ENCODE data around the gene CSNK1D.
"Not testable (repeated sequence)": the region's sequence is repeated elsewhere in the genome, so short reads cannot be mapped to it uniquely, and the experiment has no call there.

The CSNK1D gene

DNA sequence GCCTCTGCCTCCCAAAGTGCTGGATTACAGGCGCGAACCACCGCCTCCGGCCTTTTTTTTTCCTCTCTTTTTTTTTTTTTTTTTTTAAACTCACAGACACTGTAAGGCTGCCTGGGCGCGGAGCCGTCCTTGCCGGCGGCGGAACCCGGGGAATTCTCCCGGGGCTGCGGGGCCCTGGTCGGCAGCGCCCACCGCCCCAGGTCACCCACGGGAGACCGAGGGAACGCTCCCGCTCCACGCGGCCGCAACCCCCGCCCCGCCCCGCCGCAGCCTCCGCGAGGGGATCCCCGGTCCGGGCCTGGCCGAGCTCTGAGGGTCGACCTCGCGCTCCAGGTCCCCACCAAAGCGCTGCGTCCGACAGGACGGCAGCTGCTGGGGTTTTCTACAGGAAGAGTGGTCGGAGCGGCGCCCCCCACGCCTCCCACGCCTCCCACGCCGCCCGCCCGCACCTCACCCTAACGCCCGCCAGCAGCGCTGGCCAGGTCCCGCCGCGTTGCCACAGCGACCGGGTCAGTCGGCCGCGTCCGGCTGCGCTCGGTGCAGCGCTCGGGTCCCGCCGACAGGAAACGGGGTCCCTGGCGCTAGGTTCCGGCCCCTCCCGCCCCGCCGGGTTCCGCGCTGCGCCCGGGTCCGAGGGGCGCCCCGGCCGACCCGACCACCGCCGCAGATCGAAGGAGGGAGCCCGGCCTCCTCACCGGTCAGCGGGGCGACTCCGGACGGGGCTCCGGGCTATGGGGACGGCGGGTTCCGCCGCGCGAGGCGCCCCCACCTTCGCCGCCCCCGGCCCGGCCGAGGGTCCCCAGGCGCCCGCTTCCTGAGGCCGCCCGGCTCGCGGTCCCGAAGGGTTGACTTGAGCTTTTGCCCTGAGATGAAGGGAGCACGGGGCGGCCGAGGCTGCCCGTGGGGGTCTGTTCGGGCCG is 60.9 kb downstream of the CSNK1D start, which contains the start of gene CCDC57:
Gene CCDC57, minus strand, starts transcription at position 512 of the 920 bp plus-strand sequence. CDS start 10,898 bp downstream, outside the sequence.
- no peak for DNase-seq

DNA sequence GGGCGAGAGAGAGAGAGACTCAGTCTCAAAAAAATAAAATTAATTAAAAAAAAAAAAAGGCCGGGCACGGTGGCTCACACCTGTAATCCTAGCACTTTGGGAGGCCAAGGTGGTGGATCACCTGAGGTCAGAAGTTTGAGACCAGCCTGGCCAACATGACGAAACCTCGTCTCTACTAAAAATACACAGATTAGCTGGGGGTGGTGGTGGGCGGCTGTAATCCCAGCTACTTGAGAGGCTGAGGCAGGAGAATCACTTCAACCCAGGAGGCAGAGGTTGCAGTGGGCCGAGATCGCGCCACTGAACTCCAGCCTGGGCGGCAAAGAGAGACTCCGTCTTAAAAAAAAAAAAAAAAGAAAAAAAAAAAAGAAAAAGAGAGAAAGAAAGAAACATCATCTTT is 62.8 kb downstream of the CSNK1D start:
- DNase-seq: not testable (repeated sequence)

DNA sequence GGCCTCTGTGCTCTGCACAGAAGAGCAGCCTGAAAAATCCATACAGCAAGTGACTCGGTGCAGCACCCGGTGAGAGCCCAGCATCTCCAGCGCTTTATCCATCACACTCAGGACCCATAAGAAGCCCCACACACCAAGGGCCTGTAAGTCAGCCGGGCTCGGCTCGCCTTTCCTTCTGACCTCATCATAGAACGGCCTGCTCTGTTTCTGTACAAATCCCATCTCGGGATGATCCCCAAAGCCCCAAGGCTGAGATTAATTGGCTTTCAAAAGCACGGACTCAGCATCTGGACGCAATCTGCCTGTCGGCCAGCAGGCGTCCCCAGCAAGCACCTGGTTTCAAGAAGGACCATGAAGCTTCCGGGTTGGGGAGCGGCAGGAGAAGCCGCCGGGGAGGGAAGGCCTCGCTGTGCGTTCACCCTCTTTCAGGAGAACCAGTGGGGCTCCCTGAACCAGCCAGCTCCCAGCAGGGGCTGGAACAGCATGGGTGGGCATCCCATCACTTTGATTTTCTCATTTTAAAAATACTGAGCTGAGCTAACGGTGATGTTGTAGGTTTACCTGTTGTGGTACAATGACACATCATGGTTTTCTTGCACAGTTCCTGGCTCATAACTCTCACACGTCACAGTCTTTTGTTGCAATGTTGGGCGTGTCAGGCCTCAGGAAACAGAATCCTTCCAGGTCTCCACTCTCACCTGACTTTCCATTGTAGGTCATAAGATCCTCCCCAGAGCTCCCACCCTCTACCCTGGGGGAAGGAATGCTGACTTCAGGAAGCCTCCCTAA is 67.6 kb downstream of the CSNK1D start:
- DNase-seq: peak; percentile 60

DNA sequence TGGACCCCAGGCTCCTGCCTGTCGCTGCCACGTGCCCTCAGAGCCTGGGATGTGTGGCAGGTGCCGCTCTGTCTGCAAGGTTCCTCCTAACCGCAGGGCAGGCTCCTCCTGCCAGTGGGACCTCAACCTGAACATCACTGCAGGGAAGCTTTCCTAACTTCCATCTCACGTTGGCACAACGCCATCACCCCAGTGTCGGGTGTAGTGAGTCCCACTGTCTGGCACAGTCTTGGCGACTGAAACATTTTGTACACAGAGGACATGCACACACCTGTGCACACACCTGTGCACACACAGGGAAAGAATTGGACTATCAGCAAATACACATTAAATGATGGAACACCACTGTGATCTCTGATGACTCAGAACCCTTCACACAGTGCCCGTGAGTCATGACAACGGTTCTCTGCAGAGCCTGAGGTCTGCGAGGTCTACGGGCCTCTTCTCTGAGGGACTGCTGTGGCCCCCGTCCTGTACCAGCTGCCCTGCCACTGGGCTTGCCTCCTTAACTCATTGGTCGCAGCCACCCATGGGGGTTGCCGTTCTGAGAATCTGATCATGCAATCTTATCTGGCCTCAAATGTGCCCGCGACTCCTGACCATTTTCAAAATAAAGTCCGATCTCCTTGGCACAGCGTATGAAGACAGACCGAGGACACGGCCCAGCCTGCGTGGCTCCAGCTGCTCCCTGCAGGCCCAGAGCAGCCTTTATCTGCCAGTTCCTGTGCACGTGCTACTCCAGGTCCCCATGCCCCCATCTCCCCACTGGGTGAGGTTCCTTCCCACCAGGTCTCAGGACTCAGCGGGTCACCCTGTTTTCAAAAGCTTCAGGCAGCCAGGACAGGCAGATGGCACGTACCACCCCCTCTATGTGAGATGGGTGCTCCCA is 68.4 kb downstream of the CSNK1D start:
- no peak for DNase-seq

DNA sequence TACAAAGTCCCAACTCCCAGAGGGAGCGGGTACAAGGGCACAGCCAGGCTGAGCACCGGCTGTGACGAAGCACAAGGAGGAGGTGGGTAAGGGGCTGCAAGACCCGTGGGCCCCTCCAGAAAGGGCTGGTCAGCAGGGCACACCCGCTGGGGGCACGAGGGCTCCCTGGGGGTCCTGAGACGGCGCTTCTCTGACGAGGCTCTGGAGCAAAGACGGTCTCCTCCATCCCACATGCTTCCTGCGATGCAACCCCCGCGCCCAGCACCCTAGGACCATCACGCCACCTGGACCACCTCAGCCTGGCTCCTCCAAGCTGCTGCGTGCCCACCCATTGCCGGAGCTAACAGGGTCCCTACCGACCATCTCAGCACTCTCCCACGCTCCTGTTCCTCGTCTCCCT is 69.6 kb downstream of the CSNK1D start:
- DNase-seq: no peak

DNA sequence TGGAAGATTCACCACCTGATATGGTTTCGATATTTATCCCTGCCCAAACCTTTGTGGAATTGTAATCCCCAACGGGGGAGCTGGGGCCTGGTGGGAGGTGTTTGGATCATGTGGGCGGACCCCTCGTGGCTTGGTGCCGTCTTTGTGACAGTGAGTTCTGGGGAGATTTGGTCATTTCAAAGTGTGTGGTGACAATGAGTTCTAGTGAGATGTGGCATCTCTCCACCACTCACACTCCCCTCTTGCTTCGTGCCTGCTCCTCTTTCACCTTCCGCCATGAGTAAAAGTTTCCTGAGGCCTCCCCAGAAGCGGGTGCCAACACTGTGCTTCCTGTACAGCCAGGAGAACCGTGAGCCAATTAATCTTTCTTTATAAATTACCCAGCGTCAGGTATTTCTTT is 70.5 kb downstream of the CSNK1D start:
- no peak for DNase-seq

GRCh38 chr17:82201498-82201910 is 72.0 kb downstream of the CSNK1D start:
- no peak for DNase-seq

DNA sequence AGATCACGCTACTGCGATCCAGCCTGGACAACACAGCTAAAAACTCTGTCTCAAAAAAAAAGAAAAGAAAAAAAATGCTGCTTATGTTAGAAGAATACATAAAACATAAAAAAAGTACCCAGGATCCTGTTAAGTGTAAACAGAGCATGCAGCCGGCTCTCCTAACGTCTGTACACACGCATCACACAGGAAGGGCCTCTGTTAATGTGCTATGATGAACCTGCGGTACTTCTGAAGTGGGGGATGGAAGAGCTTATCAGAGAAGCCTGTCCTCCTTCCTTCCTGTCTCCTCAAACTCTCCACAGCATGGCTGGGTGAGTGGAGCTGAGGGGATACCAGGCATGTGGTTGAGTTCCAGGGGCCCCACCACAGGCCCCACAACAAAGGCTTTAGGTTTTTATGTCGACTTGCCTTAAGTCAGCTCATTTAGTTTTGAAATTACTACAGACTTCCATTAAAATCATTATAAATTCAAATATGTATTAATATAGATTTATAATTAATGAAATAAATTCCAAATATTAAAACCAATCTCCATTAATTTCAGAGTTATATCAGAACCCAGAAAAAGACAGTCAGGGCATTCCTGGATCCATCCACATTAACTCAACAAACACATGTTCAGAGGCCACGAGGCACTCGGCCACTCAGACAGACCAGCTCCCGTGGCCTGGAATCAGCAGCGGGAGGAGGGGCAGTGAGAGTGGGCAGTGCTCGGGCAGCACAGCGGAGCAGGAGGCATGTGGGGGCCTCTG is 72.6 kb downstream of the CSNK1D start:
- no peak for DNase-seq

- no peak for DNase-seq
These were observed 73.4 kb downstream of the CSNK1D start for GRCh38 chr17:82200135-82200534.

DNA sequence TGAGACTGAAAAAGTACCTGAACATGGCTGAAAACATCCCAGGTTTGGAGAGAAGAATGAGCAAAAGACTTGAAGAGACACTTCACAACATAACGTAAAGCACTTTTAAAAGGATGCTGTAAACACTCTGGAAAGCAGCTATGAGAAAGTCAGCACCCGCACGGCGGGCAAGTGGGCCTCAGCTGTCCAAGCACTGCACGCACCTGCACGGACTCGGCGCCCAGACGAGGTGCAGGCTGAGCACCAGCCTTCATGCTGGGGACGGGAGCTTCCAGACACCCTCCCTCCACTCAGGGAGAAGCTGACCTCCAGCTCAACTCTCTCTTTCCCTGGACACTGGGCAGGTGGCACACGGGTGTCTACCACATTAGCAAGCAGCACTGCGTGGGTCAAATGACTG is 74.0 kb downstream of the CSNK1D start:
- no peak for DNase-seq

DNA sequence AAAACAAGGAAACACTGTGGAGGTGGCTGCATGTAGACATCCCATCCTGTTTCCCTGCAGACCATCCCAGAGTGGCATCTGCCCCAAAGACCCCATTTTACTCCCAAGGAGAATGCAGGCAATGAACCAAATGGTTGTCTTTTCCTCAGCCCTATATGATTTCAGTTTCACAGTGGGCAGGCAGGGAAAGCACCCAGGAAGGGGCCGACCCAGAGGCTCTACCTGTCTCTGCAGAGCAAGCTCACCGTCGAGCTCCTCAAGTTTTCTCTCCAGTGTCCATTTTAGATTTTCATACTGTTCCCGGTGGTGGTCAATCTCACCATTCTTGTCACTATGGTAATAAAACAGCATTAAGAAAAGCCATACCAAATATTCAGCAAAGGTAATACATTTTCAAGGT is 75.4 kb downstream of the CSNK1D start:
- DNase-seq: no peak

DNA sequence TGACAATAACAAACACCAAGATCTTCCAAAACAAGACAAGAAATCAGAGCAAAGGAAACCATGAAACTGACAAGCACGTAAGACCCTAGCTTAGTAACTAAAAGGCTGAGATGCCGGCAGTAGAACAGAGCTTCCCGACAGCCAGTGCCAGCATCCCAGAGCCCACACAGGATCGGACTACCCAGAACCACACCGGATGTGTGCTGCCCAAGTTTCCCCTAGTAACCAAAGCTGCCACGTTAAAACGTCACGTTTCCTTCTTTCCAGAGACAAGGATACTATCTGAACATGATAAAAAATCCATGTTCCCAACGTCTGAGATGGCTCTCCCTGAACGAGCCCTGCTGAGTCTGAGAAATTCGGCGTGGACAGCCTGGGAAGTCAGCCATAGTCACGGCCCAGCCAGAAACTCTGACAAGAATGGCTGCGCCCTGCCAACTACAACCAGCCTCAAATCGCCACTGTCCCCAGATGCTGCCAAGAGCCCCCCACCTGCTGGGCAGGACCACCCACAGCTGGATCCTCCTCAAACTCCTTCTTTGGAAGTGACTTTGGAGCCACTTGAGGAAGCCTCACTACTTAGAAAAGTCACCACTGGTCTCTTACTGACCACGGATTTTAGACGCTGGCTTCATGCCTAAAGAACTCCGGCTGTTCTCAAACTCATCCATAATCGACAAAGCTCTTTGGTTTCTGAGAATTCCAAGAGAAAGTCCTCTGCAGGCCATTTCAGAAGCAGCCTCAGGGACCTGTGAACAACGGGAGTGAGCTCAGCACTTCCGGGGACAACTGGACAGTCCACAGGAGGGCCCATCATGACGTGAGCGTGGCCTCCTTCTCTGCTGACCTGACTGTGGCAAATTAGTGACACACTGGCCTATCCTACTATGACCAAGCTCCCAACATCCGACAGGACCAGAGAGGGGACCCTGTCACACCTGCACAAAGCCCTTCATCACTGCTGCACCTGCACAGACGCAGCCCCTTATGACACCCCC is 77.5 kb downstream of the CSNK1D start:
- no peak for DNase-seq

- DNase-seq: no peak
These were observed 78.7 kb downstream of the CSNK1D start for GRCh38 chr17:82194765-82195164.

DNA sequence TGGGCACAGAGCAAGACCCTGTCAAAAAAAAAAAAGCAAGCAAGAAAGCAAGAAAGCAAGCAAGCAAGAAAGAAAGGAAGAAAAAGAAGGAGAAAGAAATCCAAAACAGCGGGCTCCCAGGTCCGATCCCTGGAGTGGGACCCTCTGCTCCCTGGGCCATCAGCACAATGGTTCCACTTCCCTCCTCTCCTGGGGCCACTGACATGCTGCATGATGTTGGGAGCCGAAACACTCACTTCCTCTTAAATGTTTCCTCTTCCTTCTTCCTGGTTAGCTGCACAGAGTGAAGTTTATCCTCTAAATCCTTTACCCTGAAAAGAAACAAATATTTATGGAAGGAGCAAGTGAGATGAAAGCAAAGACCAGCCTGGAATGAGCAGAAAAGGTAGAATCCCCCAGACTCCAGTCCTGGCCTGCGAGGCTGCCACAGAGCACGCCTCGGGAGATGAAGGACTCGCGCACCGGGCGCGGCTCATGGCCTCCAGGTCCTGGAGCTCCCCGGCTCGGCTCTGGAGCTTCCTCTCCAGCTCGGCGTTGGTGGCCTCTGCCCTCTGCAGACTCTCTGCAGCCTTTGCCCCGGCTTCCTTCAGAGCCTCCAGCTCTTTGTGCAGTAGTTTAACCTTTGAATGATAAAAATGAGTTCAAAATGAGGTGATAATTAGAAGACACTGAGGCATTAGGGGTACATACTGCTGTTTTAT is 79.8 kb downstream of the CSNK1D start:
- DNase-seq: no peak

DNA sequence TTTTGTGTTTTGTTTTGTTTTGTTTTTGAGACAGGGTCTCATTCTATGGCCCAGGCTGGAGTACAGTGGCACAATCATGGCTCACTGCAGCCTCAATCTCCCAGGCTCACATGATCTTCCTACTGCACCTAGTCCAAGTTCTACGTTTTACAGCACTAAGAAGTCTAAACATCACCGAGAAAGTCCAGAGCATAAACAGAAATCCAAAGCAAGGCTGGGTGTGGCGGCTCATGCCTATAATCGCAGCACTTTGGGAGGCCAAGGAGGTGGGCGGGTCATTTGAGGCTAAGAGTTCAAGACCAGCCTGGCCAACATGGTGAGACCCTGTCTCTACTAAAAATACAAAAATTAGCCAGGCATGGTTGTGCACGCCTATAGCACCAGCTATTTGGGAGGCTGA is 80.5 kb downstream of the CSNK1D start:
- DNase-seq: not testable (repeated sequence)
